SK-MEL-5 (cell line): ENCODE measurements around the gene CEACAM21. TPM values are rescaled to one million over a fixed set of nuclear protein-coding genes. Genes with fewer than 3 reads are reported as not detected.
"Not testable (repeated sequence)": the region's sequence is repeated elsewhere in the genome, so short reads cannot be mapped to it uniquely, and the experiment has no call there.

ENCODE experiments used
- DNase-seq: peaks from one replicate; pipeline ENCODE4 v3.0.0-alpha.2; 2016; ENCODE audit warnings: low read depth, low spot score
- in situ Hi-C: cut with HindIII; loops from 2 replicates; pipeline ENCODE4 v1.10.0; 2016; ENCODE audit warnings: low sequenced_read_pairs, high pct_unique_total_duplicates, low pct_unique_long_range_greater_than_20kb
- total RNA-seq: library from RNA; depleted of rRNA; stranded (reverse); fragments of >200 nt; shearing (Covaris generic); gene quantifications from 2 replicates; pipeline ENCODE4 v1.2.3, GENCODE V29; 2014

The CEACAM21 gene
- total RNA-seq, 1 experiment from 2014 or later = 0.21 TPM

DNA sequence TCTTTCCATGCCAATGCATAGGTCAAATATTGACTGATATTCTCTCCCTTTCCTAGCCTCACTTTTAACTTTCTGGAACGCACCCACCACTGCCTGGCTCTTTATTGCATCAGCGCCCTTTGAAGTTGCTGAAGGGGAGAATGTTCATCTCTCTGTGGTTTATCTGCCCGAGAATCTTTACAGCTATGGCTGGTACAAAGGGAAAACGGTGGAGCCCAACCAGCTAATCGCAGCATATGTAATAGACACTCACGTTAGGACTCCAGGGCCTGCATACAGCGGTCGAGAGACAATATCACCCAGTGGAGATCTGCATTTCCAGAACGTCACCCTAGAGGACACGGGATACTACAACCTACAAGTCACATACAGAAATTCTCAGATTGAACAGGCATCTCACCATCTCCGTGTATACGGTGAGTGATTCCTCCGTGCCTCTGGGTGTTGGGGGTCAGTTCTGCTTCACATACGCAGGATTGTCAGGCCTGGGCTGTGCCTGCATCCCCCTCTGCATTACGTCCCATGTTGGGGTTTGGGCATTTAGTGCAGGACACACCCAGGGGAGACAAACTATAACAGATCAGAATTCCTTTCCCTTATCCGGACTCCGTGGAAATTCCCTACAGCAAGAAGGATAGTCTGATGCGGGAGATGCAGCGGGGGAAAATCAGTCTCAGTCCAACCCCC, 1.3 kb downstream of the CEACAM21 start:
- no peak for DNase-seq
- in situ Hi-C loops = no loop called here

DNA sequence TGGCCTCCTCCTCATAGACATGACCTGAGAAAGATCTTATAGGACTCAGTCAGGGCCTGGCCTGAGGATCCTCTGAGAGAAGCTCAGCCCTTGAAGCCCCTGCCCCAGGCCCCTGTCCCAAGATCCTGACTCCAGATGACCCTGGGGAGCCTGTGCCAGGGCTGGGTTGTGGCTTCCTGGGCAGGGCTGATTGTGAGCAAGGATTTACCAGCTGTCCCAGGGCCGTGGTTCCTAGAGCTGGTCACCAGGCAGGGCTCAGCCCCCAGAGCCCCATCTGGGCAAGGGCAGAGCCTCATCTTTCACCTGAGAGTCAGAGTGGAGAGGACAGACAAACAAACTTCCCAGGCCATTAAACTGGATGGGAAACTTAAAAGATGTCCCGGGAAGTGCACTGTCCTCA, 1.9 kb downstream of the CEACAM21 start:
- no peak for DNase-seq
- in situ Hi-C loops = no loop called here

DNA sequence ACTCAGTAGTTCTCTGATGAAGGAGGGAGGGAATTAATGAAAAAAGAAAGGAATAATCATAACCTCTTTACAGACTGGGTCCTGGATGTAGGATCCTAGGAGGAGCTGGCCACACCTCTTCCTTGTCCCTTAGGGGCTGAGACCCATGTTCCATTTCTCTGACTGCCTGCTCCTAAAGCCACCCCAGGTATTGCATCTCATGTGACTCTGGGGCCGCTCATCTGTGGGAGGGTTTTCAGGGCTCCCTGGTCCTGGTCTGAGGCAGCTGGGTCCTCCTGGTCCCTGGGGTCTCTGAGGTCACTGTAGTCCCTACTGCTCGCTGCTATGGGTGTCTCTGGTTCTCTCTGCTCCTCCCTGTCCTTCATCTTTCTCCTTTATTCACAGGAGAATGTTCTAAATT, 2.9 kb downstream of the CEACAM21 start:
- DNase-seq = no peak
- in situ Hi-C loops = no loop called here

DNA sequence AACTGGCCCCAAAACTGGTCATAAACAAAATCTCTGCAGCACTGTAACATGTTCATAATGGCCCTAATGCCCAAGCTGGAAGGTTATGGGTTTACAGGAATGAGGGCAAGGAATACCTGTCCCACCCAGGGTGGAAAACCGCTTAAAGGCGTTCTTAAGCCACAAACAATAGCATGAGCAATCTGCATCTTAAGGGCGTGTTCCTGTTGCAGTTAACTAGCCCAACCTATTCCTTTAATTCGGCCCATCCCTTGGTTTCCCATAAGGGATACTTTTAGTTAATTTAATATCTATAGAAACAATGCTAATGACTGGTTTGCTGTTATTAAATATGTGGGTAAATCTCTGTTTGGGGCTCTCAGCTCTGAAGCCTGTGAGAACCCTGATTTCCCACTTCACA, 5.1 kb downstream of the CEACAM21 start:
- in situ Hi-C loops = not testable (repeated sequence)

DNA sequence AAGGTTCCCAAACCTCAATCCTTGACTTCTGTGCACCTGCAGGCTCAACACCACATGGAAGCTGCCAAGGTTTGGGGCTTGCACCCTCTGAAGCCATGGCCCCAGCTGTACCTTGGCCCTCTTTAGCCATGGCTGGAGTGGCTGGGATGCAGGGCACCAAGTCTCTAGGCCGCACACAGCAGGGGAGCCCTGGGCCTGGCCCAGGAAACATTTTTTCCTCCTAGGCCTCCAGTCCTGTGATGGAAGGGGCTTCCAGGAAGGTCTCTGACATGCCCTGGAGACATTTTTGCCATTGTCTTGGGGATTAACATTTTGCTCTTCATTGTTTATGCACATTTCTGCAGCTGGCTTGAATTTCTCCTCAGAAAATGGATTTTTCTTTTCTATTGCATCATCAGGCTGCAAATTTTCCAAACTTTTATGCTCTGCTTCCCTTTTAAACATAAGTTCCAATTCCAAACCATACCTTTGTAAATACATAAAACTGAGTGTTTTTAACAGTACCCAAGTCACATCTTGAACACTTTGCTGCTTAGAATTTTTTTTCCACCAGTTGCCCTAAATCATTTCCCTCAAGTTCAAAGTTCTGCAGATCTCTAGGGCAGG, 6.7 kb downstream of the CEACAM21 start:
- DNase-seq, in situ Hi-C loops: not testable (repeated sequence)

More for the DNA sequence above, 5.1 kb downstream of the CEACAM21 start:
- DNase-seq = not testable (repeated sequence)

DNA sequence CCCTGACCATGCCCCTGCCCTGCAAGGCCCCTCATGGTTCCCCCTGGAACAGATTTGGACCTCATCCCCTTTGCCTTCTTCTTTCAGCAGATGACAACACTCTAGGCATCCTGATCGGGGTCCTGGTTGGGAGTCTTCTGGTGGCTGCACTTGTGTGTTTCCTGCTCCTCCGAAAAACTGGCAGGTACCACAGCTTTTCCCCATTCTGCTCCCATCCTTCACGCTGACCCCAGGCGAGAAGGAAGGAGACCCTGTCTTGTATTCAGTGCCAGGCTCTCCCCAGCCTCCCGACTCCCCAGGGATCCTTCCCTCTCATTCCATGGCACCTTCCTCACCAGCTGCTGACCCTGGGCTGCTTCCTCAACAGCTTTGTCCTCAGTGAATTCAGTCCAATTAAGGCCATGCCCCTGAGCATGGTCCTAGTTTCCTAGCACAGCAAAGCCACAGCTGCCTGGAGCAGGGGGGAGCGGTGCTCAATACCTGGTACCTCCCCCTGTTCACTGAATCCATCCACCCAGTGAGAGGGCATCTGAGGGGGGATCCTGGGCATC, 8.4 kb downstream of the CEACAM21 start:
- DNase-seq = no peak
- in situ Hi-C loops = no loop called here

DNA sequence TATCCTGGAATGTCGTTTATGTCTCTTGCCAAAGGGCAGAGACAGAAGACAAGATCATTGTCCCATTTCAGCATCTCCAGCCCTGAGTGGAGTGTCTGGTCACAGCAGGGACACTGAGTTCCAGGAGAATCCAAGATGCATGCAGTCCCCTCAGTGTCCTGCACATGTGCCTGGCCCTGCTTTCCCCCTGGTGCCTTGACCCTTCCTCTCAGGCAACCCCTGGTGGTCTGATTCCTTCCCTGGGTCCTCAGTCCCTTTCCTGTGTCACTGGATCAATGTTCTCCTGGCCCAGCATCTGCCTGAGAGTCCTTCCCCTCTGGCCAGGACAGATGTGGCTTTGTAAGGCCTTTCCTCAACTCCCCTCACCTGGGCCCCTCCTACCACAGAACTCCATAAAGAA, 9.0 kb downstream of the CEACAM21 start:
- in situ Hi-C loops = no loop called here
- DNase-seq = no peak

DNA sequence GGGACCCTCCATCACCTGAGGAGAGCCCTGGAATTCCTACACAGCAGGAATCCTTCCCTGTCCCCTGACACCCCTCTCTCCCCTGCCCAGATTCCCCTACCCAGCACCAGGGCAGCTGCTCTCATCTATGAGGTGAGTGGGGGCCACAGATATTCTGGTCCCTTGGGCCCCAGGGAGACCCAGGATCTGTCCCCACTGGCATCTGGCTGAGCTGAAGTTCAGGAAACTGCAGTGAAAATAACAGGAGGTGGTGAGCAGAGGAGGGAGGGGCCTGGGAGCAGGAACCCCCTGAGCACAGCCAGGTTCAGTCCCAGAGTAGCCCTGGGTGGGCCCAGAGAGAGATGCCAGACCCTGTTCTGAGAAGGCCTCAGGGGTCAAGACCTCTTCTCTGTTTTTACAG, 10.1 kb downstream of the CEACAM21 start:
- no peak for DNase-seq
- in situ Hi-C loops = no loop called here

DNA sequence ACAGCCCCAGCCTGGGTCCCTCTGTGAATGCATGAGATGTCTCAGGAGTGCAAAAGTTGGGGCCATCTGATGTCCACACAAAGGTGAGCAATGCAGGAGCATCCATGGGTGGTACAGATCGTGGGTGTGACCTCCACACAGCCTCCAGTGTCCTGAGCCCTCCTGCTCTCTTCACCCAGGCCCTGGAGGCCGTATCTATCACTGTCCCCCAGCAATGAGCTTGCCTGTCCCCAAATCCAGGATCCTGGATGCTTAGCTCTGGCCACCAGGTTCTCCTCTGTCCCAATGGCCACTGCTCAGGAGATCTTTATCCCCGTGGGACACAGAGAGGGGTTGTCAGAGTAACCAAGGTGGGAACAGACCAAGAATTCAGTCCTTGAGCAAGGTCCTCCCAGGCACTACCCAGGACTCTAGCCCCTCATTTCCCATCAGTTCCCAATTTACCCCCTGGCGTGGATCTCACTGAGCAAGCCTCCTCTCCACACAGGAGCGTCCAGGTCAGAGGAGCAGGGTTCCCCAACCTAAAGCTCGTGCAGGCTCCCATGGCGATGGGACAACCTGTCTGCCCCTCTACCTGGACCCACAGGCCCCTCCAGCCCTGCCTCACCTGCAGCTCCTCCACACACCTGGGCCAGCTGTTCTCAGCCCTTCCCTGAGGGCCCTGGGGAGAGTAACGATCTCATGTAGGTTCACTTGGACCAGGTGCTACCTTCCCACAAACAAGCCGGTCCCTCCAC, 11.3 kb downstream of the CEACAM21 start:
- no peak for DNase-seq

DNA sequence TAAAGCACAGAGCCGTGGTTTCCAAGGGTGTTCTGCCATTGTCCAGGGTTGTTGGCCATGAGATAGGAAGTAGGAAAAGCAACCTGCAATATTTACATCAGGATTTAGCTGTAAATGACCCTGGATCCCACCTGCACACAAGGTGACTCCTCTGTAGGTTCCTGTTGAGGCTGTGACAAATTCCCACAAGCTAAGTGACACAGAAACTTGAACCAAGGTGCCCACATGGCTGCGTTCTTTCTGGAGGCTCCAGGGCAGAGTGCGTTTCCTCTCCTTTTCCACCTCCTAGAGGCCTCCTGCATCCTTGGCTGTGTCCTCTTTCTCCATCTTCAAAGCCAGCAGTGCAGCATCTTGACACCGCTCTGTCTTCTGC, 11.9 kb downstream of the CEACAM21 start:
- DNase-seq = no peak
- in situ Hi-C loops = no loop called here

More for the DNA sequence above, 11.3 kb downstream of the CEACAM21 start:
- in situ Hi-C loops = no loop called here

DNA sequence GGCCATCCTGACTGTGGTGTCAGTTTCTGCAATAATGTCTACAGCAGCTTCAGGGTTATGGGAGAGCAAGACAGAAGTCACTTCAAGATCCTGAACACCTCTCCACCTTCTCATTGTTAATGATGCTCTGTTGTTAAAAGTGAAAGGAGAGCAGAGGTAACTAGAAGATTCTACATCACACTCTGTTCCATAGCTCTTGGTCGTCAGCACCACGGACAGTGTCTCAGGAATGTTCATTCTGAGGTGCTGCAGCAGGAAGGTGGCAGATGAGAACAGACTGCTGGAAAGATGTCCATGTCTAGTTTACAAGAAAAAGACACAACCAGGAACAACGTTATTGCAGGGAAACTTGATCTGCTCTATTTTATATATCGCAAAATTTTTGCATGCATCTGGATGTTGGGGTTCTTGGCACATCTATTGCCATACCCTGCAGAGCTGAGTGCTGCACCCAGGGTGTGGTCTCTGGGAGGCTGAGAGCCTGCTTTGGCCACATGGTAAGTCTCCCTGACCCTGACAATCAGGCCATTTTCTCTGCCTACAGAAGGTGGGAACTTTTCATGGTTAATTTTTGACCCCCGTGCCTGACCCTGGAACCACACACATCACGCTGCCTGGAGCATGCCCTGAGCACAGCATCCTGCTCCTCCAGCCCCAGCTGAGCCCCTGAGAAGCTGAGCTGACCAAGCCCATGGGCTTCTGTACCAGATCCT, 12.7 kb downstream of the CEACAM21 start:
- in situ Hi-C loops = no loop called here
- DNase-seq = peak; percentile 21

DNA sequence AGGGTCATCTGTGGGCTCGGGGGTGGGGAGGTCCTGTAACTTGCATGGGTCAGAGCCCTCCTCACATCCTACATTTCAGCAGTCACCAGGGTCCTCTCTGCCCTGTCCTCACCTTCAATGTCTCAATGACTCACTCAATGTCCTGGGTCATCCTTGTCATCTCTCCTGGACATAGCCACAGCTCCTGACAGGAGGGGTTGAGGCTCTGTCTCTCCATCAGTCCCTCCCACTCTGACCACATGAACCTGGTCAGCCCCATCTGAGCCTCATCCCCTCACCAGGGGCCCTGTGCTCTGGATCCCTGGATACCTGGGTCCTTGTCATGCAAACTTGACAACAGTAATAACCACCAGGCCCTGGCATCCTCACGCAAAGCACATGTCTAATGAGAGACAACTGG, 13.4 kb downstream of the CEACAM21 start:
- in situ Hi-C loops = no loop called here
- DNase-seq = no peak

DNA sequence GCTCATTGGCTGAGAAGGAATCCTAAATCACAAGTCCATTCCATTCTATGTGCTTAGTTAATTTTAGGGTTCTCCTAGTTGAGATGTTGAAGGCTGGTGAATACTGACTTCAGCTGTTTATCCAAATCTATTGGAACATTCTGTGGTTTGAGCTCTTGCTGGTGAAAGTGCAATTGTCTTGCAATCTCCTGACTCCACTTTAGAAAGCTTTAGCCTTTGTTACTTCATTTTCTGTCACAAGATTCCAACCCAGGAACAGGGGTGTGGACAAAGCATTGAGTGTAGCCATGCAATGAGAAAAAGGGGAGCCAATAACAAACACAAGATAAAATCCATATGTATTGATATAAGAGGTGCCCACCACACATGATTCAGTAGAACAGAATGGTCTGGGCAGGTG, 15.0 kb downstream of the CEACAM21 start:
- DNase-seq = no peak
- in situ Hi-C loops = no loop called here

DNA sequence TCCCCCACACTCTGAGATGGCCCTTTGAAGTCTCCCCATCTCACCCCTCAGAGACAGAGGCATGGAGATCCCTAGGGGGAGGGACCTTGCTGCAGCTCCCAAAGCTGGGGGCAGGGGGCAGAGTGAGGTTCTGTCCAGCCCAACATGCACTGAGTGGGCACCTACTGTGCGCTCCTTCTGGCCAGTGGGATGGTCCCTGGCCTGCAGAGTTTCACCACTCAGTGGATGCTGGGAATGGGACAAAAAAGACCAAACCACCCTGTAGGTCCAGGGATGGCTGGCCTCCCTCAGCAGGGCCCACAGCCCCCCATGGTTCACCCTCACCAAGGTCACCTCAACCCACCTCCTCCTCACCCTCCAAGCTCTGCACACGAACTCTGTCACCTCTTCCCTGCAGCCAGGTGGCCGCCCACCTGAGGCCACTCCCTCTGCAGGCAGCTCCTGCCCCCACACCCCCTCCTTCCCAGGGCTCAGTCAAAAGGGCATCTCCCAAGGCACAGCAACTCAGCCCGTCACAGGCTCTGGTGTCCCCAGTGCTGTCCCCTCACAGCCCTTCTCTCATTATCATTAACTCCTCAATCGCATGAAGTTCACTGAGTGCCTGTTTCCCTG, 16.1 kb downstream of the CEACAM21 start:
- DNase-seq = no peak
- in situ Hi-C loops = no loop called here

DNA sequence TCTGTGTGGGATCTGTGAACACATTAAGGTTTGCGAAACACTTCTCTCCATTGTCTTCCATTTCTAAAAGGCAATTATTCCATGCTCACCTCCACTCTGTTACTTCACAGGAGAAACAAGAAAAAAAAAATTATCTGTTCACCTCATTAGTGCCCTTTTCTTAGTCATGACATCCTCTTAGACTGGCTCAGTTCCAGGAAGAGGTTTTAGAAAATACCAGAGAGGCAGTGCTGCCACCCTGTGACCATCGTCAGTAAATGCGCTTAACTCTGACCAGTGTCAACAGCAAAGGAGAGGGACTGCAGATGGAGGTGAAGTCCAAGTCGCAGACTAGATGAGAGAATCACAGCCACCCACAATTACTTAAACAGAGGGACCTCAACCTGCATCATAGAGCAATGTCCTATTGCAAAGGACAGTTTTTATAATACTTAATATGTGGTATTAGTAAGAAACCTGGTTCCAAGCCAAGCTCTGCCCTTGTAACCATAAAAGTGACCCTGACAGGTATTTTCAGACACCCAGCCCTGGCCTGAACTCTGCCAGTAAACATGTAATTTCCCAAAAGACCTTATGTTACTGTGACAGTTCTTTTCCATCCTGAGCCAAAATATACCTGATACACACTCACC, 19.4 kb downstream of the CEACAM21 start:
- DNase-seq = peak; percentile 83
- in situ Hi-C loops = no loop called here

DNA sequence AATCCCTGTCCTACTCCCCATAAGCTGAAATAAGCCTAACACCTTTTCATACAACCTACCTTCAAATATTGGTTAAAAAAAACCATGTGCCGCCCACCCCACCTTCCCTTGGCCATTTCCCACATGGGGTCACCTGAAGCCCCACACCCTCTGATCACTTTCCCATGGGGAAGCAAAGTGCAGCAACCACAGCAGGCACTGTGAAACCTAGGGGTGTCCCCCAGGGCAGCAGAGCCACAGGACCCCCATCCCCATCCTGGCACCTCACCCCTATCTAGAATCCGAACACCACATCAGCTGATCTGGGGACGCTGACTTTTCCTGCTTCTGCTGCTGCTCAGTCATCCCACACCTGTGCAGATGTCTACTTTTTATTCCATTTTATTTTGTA, 19.9 kb downstream of the CEACAM21 start:
- DNase-seq = no peak
- in situ Hi-C loops = no loop called here

DNA sequence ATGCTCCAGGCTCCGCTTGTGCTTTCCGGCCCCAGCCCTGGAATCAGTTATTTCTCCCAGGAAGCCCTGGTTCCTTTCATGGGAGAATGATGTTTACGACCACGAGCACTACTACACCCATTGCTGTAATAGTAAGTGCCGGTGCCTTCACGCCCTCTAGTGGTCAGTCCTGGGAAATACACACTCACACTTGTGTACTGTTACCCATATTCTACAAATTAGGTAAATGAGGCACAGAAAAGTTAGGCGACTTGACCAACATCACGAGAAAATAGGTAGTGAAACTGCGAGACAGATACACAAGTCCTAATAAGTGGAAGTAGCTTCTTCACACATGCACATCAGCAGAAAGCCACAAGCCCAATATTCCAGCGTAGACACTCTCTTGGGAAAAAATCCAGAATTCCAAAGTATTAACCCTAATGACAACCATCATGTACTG, 21.7 kb downstream of the CEACAM21 start:
- peak; percentile 78 for DNase-seq
- in situ Hi-C loops = no loop called here
